AG04450 (cell line): ENCODE data around the gene GARIN6. TPM values are rescaled to one million over a fixed set of nuclear protein-coding genes. Genes with fewer than 3 reads are reported as not detected.

Source experiments
- CTCF ChIA-PET: fragments of 300-600, 350-600 bp; formaldehyde crosslinking; extraction: SDS; loops from one replicate; lab custom pipeline; 2022; ENCODE audit warnings: antibody characterized with exemption, inconsistent platforms; lab: Charles Lee
- POLR2A ChIA-PET: fragments of 350-600 bp; formaldehyde crosslinking; extraction: SDS; loops from one replicate; lab custom pipeline; 2021; ENCODE audit warnings: antibody characterized with exemption, inconsistent platforms; lab: Yijun Ruan, JAX
- DNase-seq: peaks from one replicate; pipeline ENCODE4 v3.0.0-alpha.2; 2011; ENCODE audit warnings: low read depth, low spot score
- H3K27ac ChIP-seq: one replicate; pipeline ENCODE4 v1.5.1; 2012; ENCODE audit warnings: low read depth, low read length, control low read depth
- H3K27me3 ChIP-seq: one replicate; pipeline ENCODE4 v1.6.0; 2012; ENCODE audit warnings: low read length; ENCODE audit not compliant: control insufficient read depth, insufficient read depth
- H3K4me3 ChIP-seq: 2 replicates; pipeline ENCODE4 v1.5.1; 2011; ENCODE audit warnings: mild to moderate bottlenecking, low read depth, low read length, control low read depth
- H3K9me3 ChIP-seq: 2 replicates; pipeline ENCODE4 v1.5.1; 2012; ENCODE audit warnings: low read length; ENCODE audit not compliant: control insufficient read depth, insufficient read depth
- CTCF ChIP-seq: IDR thresholded peaks from 2 replicates; pipeline ENCODE4 v1.5.1; 2011; ENCODE audit warnings: low read depth, low read length, control low read depth, inconsistent platforms
- polyA plus RNA-seq: library from polyadenylated mRNA; depleted of rRNA; stranded (reverse); fragments of >200 nt; gene quantifications from 2 replicates; pipeline ENCODE4 v1.2.3, GENCODE V29; 2011

GARIN6 gene
- polyA plus RNA-seq, 1 experiment = not detected

GRCh38 chr12:99670635-99671034, 23.1 kb downstream of the GARIN6 start:
- POLR2A ChIA-PET = no interaction called here
- no peak overlapping the region for H3K27ac ChIP-seq
- H3K27me3 ChIP-seq = no peaks in the 10 kb centered on the region
- TF ChIP-seq CTCF = no peak
- no peak overlapping the region for H3K4me3 ChIP-seq
- CTCF ChIA-PET = no interaction called here
- DNase-seq = no peak
- no peaks in the 10 kb centered on the region for H3K9me3 ChIP-seq

- ChIA-PET POLR2A (no interaction called here), CTCF (no interaction called here)
- no peak overlapping the region for H3K27ac ChIP-seq
- TF ChIP-seq CTCF = no peak
- no peaks in the 10 kb centered on the region for H3K27me3 ChIP-seq
- H3K4me3 ChIP-seq = no peak overlapping the region
- no peak for DNase-seq
- H3K9me3 ChIP-seq = no peaks in the 10 kb centered on the region
Measured at GRCh38 chr12:99680276-99680675, 32.7 kb downstream of the GARIN6 start.

GRCh38 chr12:99686142-99686541, 38.6 kb downstream of the GARIN6 start:
- TF ChIP-seq CTCF = no peak
- H3K4me3 ChIP-seq = no peak overlapping the region
- CTCF ChIA-PET = no interaction called here
- POLR2A ChIA-PET = no interaction called here
- H3K9me3 ChIP-seq = no peaks in the 10 kb centered on the region
- no peak overlapping the region for H3K27ac ChIP-seq
- H3K27me3 ChIP-seq = no peaks in the 10 kb centered on the region
- DNase-seq = no peak

- no peak for TF ChIP-seq CTCF
- POLR2A ChIA-PET = no interaction called here
- DNase-seq = no peak
Measured at GRCh38 chr12:99695050-99695449, 47.5 kb downstream of the GARIN6 start.

More at GRCh38 chr12:99695050-99695449, 47.5 kb downstream of the GARIN6 start:
- Histone ChIP-seq H3K4me3 (no peak overlapping the region), H3K27ac (no peak overlapping the region), H3K9me3 (no peaks in the 10 kb centered on the region), H3K27me3 (no peaks in the 10 kb centered on the region)
- CTCF ChIA-PET = no interaction called here
